Cerebellar cortex (tissue), 1 donor: ENCODE measurements around the gene TNFRSF4.
A peak's percentile ranks its signal among the peaks of the same experiment; 100 is the strongest.

Experiments
- DNase-seq: peaks from one replicate; pipeline ENCODE4 v3.0.0-alpha.2; 2015; ENCODE audit warnings: low spot score

Gene TNFRSF4

GRCh38 chr1:1232796-1233566 is 19.0 kb upstream of the TNFRSF4 start:
- no peak for DNase-seq

- DNase-seq = no peak
Observed at GRCh38 chr1:1232208-1232795, 18.3 kb upstream of the TNFRSF4 start, which contains the start of gene B3GALT6. TSS of gene B3GALT6 (plus strand) at chr1:1232237. CDS start at chr1:1232279, 42 bp downstream.

DNA sequence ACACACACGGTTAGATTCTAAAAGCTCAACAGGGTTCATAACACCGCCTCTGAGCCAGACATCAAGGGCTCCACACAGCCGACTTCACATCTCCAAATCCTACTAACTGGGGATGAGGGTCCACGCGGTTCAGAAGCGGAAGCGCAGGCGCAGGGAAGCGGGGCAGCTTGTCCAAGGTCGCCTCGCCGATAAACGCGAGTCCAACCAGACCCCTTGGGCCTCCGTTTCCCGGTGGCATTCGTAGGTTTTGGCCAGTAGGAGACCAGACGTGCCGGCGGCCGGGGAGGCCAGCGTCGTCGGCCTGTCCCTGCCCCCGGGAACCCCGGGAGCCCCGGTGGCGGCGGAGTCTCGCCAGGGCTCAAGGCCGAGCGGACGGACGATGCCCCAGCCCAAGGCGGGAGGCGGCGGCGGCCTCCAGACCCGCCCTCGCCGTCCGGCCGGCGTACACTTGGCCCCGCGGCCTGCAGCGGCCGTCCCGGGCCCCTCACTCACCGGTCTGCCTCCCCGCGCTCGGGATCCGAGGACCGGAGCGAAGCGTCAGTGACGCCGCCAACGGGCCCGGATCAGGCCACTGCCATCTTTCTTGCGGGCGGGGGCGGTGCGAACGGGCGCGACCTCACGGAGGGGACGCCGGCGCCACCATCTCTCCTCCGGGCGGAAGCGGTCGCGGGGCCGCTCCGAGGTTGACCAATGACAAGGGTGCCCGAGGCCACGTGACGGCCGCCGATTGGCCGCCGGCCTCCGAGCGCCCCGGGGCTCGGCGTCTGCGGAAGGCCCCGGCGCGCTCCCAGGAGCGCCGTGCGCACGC is 17.7 kb upstream of the TNFRSF4 start, which contains the start of gene SDF4:
Gene SDF4 (minus strand): TSS at position 602 of the 808 bp plus-strand sequence. CDS start 3,229 bp downstream, outside the sequence.
- DNase-seq = peak; percentile 93

DNA sequence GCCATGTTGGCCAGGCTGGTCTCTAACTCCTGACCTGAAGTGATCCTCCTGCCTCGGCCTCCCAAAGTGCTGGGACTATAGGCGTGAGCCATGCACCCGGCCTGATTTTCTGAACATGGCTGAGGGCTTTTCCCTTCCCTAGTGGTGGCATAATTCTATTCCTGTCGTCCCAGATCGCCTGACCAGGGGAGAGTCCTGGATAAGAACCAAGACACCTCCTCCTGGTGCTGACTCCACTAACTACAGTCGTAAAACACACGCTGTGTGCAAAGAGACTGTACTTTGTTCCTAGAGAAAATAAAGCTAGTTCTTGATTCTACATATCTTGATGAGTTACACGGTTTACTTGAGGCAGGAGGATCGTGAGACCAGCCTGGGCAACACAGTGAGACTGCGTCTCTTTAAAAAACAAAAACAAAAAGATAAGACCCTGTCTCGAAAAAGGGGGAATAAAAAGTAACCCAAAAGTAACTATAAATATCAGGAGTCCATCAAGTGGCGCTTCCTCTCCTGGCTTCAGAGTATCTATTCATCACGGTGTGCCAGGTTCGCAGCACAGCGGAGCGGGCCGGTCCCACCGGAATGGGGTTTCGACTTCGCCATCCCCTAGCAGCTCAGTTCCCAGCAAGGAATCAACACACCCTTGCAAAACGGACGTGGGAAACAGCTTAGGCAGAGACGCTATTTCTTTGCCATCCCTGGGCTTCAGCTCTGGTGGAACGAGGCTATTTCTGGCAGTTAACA is 16.9 kb upstream of the TNFRSF4 start:
- no peak for DNase-seq

- DNase-seq = no peak
Observed at GRCh38 chr1:1229770-1230169, 15.8 kb upstream of the TNFRSF4 start.

DNA sequence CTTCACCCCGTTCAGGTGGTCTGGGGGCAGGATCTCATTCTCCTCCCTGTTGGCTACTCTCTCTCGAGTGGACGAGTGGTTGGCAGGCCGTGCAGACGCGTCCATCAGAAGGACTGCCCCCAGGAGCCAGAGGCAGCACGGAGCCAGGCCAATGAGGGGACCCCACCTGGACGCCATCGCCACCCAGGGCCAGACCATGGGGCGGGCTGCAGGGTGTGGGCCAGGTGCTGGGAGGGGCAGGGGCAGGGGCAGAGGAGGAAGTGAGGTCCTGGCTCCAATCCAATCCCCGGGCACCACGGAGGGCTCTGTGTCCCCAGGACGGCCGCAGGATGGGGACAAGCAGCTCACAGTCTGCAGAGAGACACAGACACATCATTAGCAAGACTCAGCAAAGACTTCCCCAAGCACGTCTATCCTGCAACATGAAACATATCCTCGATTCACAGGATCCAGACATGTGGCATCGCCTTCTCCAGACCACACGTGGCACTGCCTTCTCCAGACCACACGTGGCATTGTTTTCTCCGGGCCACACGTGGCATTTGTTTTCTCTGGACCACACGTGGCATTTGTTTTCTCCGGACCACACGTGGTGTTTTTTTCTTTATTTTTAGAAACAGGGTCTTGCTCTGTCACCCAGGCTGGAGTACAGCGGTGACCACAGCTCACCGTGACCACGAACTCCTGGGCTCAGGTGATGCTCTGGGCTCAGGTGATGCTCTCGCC is 14.8 kb upstream of the TNFRSF4 start:
- DNase-seq = no peak

GRCh38 chr1:1228187-1228586 is 14.2 kb upstream of the TNFRSF4 start:
- no peak for DNase-seq

DNA sequence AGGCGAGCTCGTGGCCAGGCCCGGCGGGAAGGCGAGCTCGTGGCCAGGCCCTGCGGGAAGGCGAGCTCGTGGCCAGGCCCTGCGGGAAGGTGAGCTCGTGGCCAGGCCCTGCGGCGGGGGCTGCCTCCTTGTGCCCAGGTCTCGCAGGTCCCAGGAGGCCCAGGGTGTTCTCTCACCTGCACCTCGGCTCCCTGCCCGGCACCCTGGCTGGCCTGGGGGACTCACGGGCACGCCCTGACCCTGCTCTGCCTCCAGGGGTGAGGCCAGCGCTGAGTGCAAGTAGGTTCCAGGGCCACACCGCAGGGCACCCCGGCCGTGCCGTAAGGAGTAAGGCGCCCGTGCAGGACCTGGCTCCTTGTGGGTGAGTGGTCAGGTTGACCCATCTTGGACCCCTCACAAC is 13.4 kb upstream of the TNFRSF4 start:
- DNase-seq = no peak

GRCh38 chr1:1226566-1227362 is 12.8 kb upstream of the TNFRSF4 start:
- DNase-seq = no peak

GRCh38 chr1:1225913-1226312 is 12.0 kb upstream of the TNFRSF4 start:
- peak; percentile 82 for DNase-seq

- no peak for DNase-seq
Observed at GRCh38 chr1:1225238-1225845, 11.4 kb upstream of the TNFRSF4 start.

- DNase-seq = no peak
Observed at GRCh38 chr1:1223891-1224290, 9.9 kb upstream of the TNFRSF4 start.

DNA sequence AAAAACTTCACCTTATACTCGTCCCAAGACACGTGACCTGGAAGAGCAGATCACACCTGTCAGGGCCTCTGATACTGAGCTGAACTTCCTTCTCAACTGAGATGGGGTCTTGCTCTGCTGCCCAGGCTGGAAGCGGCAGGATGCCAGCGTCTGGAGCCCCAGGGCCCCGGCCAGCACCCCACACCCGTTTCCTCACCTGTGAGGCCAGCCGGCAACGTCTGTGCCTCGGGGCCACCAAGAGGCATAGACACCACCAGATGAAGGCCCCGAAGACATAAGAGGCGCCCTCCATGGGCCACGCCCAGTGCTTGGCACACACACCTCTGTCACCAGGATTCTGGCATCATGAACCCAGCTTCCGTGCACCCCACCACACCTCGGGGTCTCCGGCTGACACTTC is 9.4 kb upstream of the TNFRSF4 start:
- no peak for DNase-seq

- DNase-seq = no peak
Observed at GRCh38 chr1:1222575-1223225, 8.7 kb upstream of the TNFRSF4 start.

GRCh38 chr1:1221887-1222574 is 8.1 kb upstream of the TNFRSF4 start:
- DNase-seq = no peak

GRCh38 chr1:1220197-1220596 is 6.2 kb upstream of the TNFRSF4 start:
- DNase-seq = no peak

DNA sequence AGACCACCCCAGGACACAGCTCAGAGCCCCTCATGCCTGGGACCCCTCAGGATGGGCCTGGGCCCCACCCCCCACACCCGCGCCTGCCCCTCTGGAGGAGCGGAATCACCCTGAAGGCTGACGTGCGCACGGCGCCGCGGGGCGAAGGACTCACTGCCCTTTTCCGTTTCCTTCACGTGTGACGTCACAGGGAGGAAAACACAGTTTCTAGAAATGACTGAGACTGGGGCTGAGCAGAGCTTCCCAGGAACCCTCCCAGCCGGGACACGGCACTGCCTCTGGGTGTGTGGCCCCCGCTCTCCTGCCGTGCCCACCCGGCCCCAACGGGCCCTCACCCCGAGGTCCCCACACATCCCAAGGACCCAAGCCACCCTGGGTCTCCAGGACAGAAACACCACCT is 5.4 kb upstream of the TNFRSF4 start:
- no peak for DNase-seq

GRCh38 chr1:1218524-1219200 is 4.7 kb upstream of the TNFRSF4 start:
- no peak for DNase-seq
